GM12874 (cell line): Measurements from ENCODE around the gene ERFL.

ENCODE experiments used
- CTCF ChIP-seq: IDR thresholded peaks from 2 replicates; pipeline ENCODE4 v1.5.1; 2011; ENCODE audit warnings: low read depth, mild to moderate bottlenecking, control low read depth, low read length, moderate library complexity; ENCODE audit not compliant: insufficient read depth

The ERFL gene

GRCh38 chr19:41911889-41912731 lies 16.1 kb downstream of the ERFL start:
- no peak for TF ChIP-seq CTCF

GRCh38 chr19:41910992-41911888 lies 17.0 kb downstream of the ERFL start:
- TF ChIP-seq CTCF, result no peak

GRCh38 chr19:41910240-41910991 lies 17.8 kb downstream of the ERFL start:
- no peak for TF ChIP-seq CTCF

GRCh38 chr19:41909706-41910105 lies 18.5 kb downstream of the ERFL start:
- no peak for TF ChIP-seq CTCF

GRCh38 chr19:41908724-41909464 lies 19.4 kb downstream of the ERFL start:
- no peak for TF ChIP-seq CTCF

- TF ChIP-seq CTCF, result no peak
Observed at GRCh38 chr19:41907994-41908615, 20.1 kb downstream of the ERFL start.
